A172 (cell line): Measurements from ENCODE around the gene USP33. TPM values are rescaled to one million over a fixed set of nuclear protein-coding genes. Genes with fewer than 3 reads are reported as not detected.
"Not testable (repeated sequence)": the region's sequence is repeated elsewhere in the genome, so short reads cannot be mapped to it uniquely, and the experiment has no call there.

Source experiments
- DNase-seq: peaks from one replicate; pipeline ENCODE4 v3.0.0-alpha.2; 2015; ENCODE audit warnings: low spot score
- total RNA-seq: library from RNA; depleted of rRNA; stranded (reverse); fragments of >200 nt; shearing (Covaris generic); gene quantifications from 2 replicates; pipeline ENCODE4 v1.2.3, GENCODE V29; 2014; rRNA removed

The USP33 gene
- total RNA-seq, 1 experiment from 2014 or later: 49.6 TPM

DNA sequence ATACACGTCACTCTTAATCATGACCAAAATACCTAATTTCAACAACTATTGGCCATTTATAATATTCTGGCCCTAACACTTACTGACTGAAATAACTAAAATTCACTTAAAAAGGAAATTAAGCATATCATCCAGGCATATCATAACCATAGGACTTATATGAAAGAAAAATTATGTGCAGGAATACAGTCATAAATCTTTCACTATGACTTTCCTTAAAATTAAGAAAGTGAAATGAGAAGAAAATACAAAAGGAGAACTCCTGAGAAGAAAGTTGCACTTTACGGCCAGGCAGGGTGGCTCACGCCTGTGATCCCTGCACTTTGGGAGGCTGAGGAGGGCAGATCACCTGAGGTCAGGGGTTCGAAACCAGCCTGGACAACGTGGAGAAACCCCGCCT, 86.6 kb downstream of the USP33 start:
- DNase-seq: no peak

DNA sequence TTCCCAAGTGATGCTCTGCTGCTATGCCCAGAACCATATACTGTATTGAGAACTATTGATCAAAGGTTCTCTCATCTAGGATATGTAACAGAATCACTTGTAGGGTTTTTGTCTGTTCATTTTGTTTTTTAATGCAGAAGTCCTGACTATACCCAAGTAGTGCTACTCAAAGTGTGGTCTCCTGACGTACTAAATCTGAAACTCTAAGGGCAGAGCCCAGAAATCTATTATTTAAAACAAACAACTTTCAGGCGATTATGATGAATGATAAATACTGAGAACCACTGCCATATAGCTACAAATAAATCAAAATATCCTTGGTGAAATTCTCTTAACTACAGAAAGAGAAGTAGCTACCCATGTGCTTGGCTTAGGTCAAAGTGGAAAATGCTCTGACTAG, 87.3 kb downstream of the USP33 start:
- no peak for DNase-seq

DNA sequence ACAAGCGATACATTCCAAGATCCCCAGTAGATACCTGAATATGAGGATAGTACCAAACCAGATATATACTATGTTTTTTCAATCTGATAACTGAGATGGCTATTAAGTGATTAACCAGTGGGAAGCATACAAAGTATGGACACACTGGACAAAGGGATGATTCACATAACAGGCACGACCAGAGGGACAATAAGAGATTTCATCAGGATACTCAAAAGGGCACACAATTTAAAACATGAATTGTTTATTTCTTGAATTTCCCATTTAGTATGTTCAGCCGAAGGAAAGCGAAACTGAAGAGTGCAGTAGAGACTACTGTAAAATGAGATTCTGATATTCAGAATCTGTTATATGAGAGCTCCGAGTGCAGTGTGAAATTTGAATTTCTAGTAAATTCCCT, 87.8 kb downstream of the USP33 start:
- DNase-seq: peak; percentile 24

DNA sequence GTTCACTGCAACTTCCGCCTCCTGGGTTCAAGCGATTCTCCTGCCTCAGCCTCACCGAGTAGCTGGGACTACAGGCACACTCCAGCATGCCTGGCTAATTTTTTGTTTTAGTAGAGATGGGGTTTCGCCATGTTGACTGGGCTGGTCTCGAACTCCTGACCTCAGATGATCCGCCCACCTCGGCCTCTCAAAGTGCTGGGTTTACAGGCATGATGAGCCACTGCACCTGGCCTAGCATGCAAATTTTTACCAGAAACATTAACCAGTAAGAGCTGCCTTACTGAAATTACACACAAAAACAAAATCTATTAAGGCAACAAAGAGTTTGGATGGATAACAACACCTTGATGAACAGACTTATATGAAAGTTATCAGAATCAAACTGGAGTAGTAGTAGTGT, 89.3 kb downstream of the USP33 start:
- no peak for DNase-seq

GRCh38 chr1:77668924-77669449, 90.7 kb downstream of the USP33 start:
- no peak for DNase-seq

DNA sequence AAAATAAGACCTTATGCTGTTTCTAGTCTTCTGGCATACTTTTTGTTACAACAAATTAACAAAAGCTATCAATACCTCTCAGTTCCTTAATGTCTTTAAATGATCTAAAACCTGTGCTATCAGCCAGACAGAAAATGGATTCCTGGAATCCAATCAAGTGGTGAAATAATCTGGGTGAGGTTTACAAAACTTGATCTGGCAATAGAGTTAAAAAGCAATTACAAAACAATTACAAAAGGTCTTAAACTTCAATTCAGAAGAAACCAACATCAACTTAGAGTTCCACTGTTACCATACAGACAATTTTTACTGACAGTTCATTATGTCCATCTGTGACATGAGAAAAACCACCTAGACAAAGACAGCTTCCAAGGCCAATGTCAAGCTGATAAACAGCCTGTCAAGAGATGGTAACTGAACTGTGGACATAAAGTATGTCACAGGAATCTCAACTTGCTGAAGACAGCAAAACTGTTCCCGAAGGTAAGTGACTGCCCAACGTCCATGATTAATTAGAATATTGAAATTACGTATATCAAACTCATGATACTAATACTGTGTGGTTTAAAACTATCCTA, 94.6 kb downstream of the USP33 start:
- no peak for DNase-seq

DNA sequence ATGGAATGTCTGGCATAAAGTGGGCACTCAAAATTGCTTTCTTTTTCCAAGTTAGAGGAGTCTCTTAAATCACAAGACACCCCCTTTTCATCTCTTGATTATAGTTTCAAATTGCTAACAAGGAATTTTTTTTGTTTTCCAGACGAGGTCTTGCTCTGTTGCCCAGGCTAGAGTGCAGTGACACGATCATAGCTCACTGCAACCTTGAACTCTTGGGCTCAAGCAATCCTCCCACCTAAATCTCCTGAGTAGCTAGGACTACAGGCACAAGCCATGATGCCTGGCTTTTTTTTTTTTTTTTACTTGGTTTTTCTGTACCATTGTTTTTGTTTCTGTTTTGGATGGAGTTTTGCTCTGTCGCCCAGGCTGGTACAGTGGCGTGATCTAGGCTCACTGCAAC, 98.0 kb downstream of the USP33 start:
- no peak for DNase-seq

GRCh38 chr1:77659879-77660593, 99.6 kb downstream of the USP33 start:
- no peak for DNase-seq

DNA sequence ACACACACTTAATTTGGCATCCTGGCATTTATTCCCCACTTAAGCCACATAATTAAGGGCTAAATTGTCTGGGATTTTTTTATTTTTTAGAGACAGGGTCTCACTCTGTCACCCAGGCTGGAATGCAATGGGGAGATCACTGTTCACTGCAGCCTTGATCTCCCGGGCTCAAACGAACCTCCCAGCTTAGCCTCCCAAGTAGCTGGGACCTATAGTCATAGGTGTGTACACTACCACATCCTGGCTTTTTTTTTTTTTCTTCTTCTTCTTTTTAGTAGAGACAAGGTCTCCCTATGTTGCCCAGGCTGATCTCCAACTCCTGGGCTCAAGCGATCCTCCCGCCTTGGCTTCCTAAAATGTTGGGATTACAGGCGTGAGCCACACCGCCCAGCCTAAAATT, 101.4 kb downstream of the USP33 start:
- no peak for DNase-seq

- no peak for DNase-seq
Observed at GRCh38 chr1:77655431-77655974, 104.1 kb downstream of the USP33 start.

DNA sequence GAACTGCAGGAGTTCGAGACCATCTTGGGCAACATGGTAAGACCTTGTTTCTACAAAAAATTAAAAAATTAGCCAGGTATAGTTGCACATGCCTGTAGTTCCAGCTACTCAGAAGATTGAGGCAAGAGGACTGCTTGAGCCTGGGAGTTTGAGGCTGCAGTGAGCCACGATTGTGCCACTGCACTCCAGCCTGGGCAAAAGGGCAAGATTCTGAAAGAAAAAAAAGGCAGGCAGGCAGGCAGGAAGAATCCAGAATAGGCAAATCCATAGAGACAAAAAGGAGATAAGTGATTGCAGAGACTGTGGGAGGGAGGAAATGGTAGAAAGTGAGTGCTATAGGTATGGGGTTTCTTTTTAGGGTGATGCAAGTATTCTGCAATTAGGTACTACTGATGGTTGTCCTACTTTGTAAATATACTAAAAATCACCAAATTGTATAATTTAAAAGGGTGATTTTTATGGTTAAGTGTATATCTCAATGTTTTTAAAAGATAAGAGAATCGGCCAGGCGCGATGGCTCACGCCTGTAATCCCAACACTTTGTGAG, 106.6 kb downstream of the USP33 start:
- DNase-seq: no peak

DNA sequence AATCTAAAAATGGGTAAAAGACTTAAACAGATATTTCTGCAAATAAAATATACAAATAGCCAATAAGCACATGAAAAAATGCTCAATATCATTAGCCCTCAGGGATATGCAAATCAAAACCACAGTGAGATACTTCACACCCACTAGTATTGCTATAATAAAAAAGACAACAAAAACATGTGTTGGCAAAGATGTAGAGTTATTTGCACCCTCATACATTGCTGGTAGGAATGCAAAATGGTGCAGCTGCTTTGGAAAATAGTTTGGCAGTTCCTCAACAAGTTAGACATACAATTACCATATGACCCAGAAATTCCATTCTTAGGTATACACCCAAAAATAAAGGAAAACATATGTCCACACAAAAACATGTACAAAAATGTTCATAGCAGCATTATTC, 107.4 kb downstream of the USP33 start:
- DNase-seq: no peak

GRCh38 chr1:77649127-77649526, 110.5 kb downstream of the USP33 start:
- DNase-seq: no peak

DNA sequence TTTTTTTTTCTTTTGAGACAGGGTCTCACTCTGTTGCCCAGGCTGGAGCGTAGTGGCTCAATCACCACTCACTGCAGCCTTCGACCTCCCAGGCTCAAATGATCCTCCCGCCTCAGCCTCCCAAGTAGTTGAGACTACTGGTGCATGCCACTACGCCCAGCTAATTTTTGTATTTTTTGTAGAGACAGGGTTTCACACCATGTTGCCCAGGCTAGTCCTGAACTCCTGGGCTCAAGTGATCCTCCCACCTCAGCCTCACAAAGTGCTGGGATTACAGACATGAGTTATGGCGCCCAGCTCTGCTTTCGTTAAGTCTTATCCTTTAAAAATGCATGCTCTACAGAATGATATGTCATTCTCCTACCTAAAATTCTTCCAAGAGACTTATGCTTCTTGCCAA, 113.4 kb downstream of the USP33 start:
- DNase-seq: not testable (repeated sequence)

Other genes starting within 250 kb of the USP33 start
- 46.4 and 77.7 TPM in 2 replicates for gene ZZZ3, start 77.2 kb downstream of the USP33 start, total RNA-seq
- gene MIGA1, start 19.8 kb upstream of the USP33 start, total RNA-seq: 6.7 and 7.4 TPM in 2 replicates
- gene NEXN, start 128.8 kb upstream of the USP33 start, total RNA-seq: 4.0 and 5.6 TPM in 2 replicates
- gene FUBP1, start 219.2 kb upstream of the USP33 start, total RNA-seq: 75.0 and 75.9 TPM in 2 replicates
- 39.7 and 44.5 TPM in 2 replicates for gene DNAJB4, start 245.1 kb upstream of the USP33 start, total RNA-seq